Neural cell (in vitro differentiated cells): ENCODE data around the gene MS4A2. TPM values are rescaled to one million over a fixed set of nuclear protein-coding genes. Genes with fewer than 3 reads are reported as not detected.

Experiments used
- H2AFZ ChIP-seq: fragments of 200-600, 300-800 bp; sonication (generic), shearing (Covaris generic); 2 replicates; pipeline ENCODE4 v1.6.0; 2014; ENCODE audit warnings: low read depth, mild to moderate bottlenecking, antibody characterized with exemption, low read length, moderate library complexity
- H3F3A ChIP-seq: fragments of 200-600 bp; shearing (Covaris generic); 2 replicates; pipeline ENCODE4 v1.6.1; 2016; ENCODE audit warnings: mild to moderate bottlenecking, moderate library complexity, mixed read lengths, antibody characterized with exemption, low read length; ENCODE audit not compliant: insufficient read depth, poor library complexity, severe bottlenecking
- H3K27ac ChIP-seq: fragments of 200-600, 300-800 bp; sonication (generic), shearing (Covaris generic); 2 replicates; pipeline ENCODE4 v1.5.1; 2014; ENCODE audit warnings: mild to moderate bottlenecking, low read length, moderate library complexity
- H3K27me3 ChIP-seq: fragments of 300-800, 200-600 bp; sonication (generic), shearing (Covaris generic); 2 replicates; pipeline ENCODE4 v1.6.0; 2014; ENCODE audit warnings: mild to moderate bottlenecking, low read depth, low read length, moderate library complexity; ENCODE audit not compliant: insufficient read depth
- H3K36me3 ChIP-seq: fragments of 300-800, 200-600 bp; sonication (generic), shearing (Covaris generic); 2 replicates; pipeline ENCODE4 v1.5.1; 2014; ENCODE audit warnings: mild to moderate bottlenecking, antibody characterized with exemption, low read length, moderate library complexity; ENCODE audit not compliant: insufficient read depth
- H3K4me2 ChIP-seq: fragments of 300-800, 200-600 bp; sonication (generic), shearing (Covaris generic); 2 replicates; pipeline ENCODE4 v1.6.0; 2014; ENCODE audit warnings: mild to moderate bottlenecking, low read length
- H3K4me3 ChIP-seq: fragments of 300-800, 200-600 bp; sonication (generic), shearing (Covaris generic); 2 replicates; pipeline ENCODE4 v1.5.1; 2014; ENCODE audit warnings: mild to moderate bottlenecking, low read length, moderate library complexity
- H3K79me2 ChIP-seq: fragments of 200-600 bp; shearing (Covaris generic); replicated peaks from 2 replicates; pipeline ENCODE4 v1.6.0; 2014; ENCODE audit warnings: mild to moderate bottlenecking, low read length, moderate library complexity; ENCODE audit not compliant: insufficient read depth
- H3K9ac ChIP-seq: fragments of 300-800, 200-600 bp; sonication (generic), shearing (Covaris generic); 2 replicates; pipeline ENCODE4 v1.6.1; 2016; ENCODE audit warnings: mild to moderate bottlenecking, low read length, mixed read lengths
- H3K9me2 ChIP-seq: fragments of 200-600 bp; shearing (Covaris generic); 2 replicates; pipeline ENCODE4 v1.6.1; 2016; ENCODE audit warnings: mild to moderate bottlenecking, low read length, mixed read lengths; ENCODE audit not compliant: insufficient read depth
- H3K9me3 ChIP-seq: fragments of 200-600, 300-800 bp; sonication (generic), shearing (Covaris generic); 2 replicates; pipeline ENCODE4 v1.6.1; 2016; ENCODE audit warnings: mild to moderate bottlenecking, mixed run types, low read length, moderate library complexity, mixed read lengths
- H4K20me1 ChIP-seq: fragments of 200-600 bp; shearing (Covaris generic); 2 replicates; pipeline ENCODE4 v1.6.1; 2016; ENCODE audit warnings: mild to moderate bottlenecking, mixed run types; ENCODE audit not compliant: insufficient read depth
- CTCF ChIP-seq: fragments of 450-650 bp; IDR thresholded peaks from 2 replicates; pipeline ENCODE4 v1.5.1; 2014; ENCODE audit warnings: antibody characterized with exemption, mild to moderate bottlenecking, moderate library complexity; ENCODE audit not compliant: poor library complexity, severe bottlenecking
- EP300 ChIP-seq: fragments of 450-650 bp; conservative IDR thresholded peaks from 2 replicates; pipeline ENCODE4 v1.6.1; 2014; ENCODE audit warnings: antibody characterized with exemption, mild to moderate bottlenecking, moderate library complexity; ENCODE audit not compliant: poor library complexity, severe bottlenecking
- EZH2 ChIP-seq: fragments of 200-600, 300-800 bp; shearing (Covaris generic), sonication (generic); IDR thresholded peaks from 2 replicates; pipeline ENCODE4 v1.6.1; 2014; ENCODE audit warnings: antibody characterized with exemption, low read length, borderline replicate concordance, mild to moderate bottlenecking; ENCODE audit not compliant: insufficient read depth, poor library complexity, severe bottlenecking
- MXI1 ChIP-seq: fragments of 450-650 bp; conservative IDR thresholded peaks from 2 replicates; pipeline ENCODE4 v1.6.1; 2014; ENCODE audit warnings: antibody characterized with exemption, mild to moderate bottlenecking; ENCODE audit not compliant: poor library complexity, severe bottlenecking
- POLR2AphosphoS5 ChIP-seq: IDR thresholded peaks from 2 replicates; pipeline ENCODE4 v1.6.1; 2012
- RAD21 ChIP-seq: fragments of 450-650 bp; conservative IDR thresholded peaks from 2 replicates; pipeline ENCODE4 v1.6.1; 2014; ENCODE audit warnings: antibody characterized with exemption, mild to moderate bottlenecking, moderate library complexity
- REST ChIP-seq: IDR thresholded peaks from 2 replicates; pipeline ENCODE4 v1.6.1; 2012; ENCODE audit warnings: borderline replicate concordance
- SMC3 ChIP-seq: fragments of 450-650 bp; conservative IDR thresholded peaks from 2 replicates; pipeline ENCODE4 v1.6.1; 2014; ENCODE audit warnings: antibody characterized with exemption, mild to moderate bottlenecking, moderate library complexity; ENCODE audit not compliant: poor library complexity
- TAF1 ChIP-seq: IDR thresholded peaks from 2 replicates; pipeline ENCODE4 v1.6.1; 2012; ENCODE audit warnings: low read depth
- polyA plus RNA-seq: library from polyadenylated mRNA; depleted of rRNA; stranded (reverse); fragments of >200 nt; gene quantifications from 2 replicates; pipeline ENCODE4 v1.2.3, GENCODE V29; 2014

MS4A2 gene
- polyA plus RNA-seq, 1 donor from 2014 or later = not detected

DNA sequence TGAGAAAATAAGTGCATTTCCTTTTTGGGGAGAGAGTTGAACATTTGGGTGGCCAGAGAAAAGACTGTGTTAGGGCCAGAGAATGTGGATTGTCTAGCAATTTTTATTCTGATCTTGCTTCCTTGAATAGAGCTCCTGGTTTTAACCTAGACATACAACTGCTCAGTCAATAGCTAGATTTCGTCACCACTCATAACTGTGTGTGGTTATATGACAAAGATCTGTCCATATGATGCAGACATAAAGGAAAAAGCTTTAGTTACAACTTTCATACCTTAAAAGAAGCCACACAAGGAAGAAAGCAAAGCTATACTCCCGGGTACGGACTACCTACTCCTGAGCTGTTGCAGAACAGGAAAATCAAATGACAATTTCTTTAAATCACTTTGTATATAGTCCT, 57.2 kb downstream of the MS4A2 start:
- H2AFZ ChIP-seq = no peak overlapping the region
- no peak for TF ChIP-seq TAF1
- TF ChIP-seq SMC3 = no peak
- no peak for TF ChIP-seq POLR2AphosphoS5
- no peak for TF ChIP-seq REST
- TF ChIP-seq RAD21 = no peak
- no peak for TF ChIP-seq MXI1
- TF ChIP-seq EZH2 = no peak
- TF ChIP-seq CTCF = no peak
- no peak for TF ChIP-seq EP300

More for the DNA sequence above, 57.2 kb downstream of the MS4A2 start:
- H3K4me2 ChIP-seq = no peak overlapping the region
- H4K20me1 ChIP-seq = no peaks in the 10 kb centered on the region
- no peaks in the 10 kb centered on the region for H3F3A ChIP-seq
- no peaks in the 10 kb centered on the region for H3K9me2 ChIP-seq
- no peak overlapping the region for H3K4me3 ChIP-seq
- no peaks in the 10 kb centered on the region for H3K9me3 ChIP-seq
- no peak overlapping the region for H3K9ac ChIP-seq
- no peaks in the 10 kb centered on the region for H3K36me3 ChIP-seq
- no peak overlapping the region for H3K27ac ChIP-seq
- H3K79me2 ChIP-seq = no peaks in the 10 kb centered on the region
- no peaks in the 10 kb centered on the region for H3K27me3 ChIP-seq

Other genes starting within 250 kb of the MS4A2 start
- not detected in 2 replicates for gene CBLIF, start 243.2 kb upstream of the MS4A2 start, polyA plus RNA-seq
- not detected in 2 replicates for gene TCN1, start 222.2 kb upstream of the MS4A2 start, polyA plus RNA-seq
- gene OOSP3, start 209.9 kb upstream of the MS4A2 start, polyA plus RNA-seq = not detected in 2 replicates
- gene OOSP1, start 150.2 kb upstream of the MS4A2 start, polyA plus RNA-seq = not detected in 2 replicates
- not detected in 2 replicates for gene OOSP4A, start 124.6 kb upstream of the MS4A2 start, polyA plus RNA-seq
- not detected in 2 replicates for gene OOSP4B, start 71.5 kb upstream of the MS4A2 start, polyA plus RNA-seq
- gene OOSP2, start 48.3 kb upstream of the MS4A2 start, polyA plus RNA-seq = not detected in 2 replicates
- not detected in 2 replicates for gene MS4A3, start 32.0 kb upstream of the MS4A2 start, polyA plus RNA-seq
- not detected in 2 replicates for gene MS4A6A, start 94.4 kb downstream of the MS4A2 start, polyA plus RNA-seq
- gene MS4A4E, start 154.5 kb downstream of the MS4A2 start, polyA plus RNA-seq = not detected in 2 replicates
- not detected in 2 replicates for gene MS4A4A, start 192.0 kb downstream of the MS4A2 start, polyA plus RNA-seq
- not detected in 2 replicates for gene MS4A6E, start 238.6 kb downstream of the MS4A2 start, polyA plus RNA-seq